CD4-positive, alpha-beta T cell treated with Interleukin-15 for 1 hour (primary cell): ENCODE measurements around the gene DDX50.
"Not testable (repeated sequence)": the region's sequence is repeated elsewhere in the genome, so short reads cannot be mapped to it uniquely, and the experiment has no call there.

ENCODE experiments used
- DNase-seq: peaks from one replicate; pipeline ENCODE4 v3.0.0-alpha.2; 2020

Gene DDX50

GRCh38 chr10:68924593-68924992 lies 23.5 kb downstream of the DDX50 start:
- no peak for DNase-seq

- no peak for DNase-seq
Measured at GRCh38 chr10:68925489-68925888, 24.4 kb downstream of the DDX50 start.

GRCh38 chr10:68929157-68929556 lies 28.0 kb downstream of the DDX50 start:
- not testable (repeated sequence) for DNase-seq

- not testable (repeated sequence) for DNase-seq
Measured at GRCh38 chr10:68929888-68930287, 28.8 kb downstream of the DDX50 start.

GRCh38 chr10:68932860-68933259 lies 31.7 kb downstream of the DDX50 start:
- not testable (repeated sequence) for DNase-seq

- DNase-seq, result no peak
Measured at GRCh38 chr10:68934994-68935393, 33.9 kb downstream of the DDX50 start.

- DNase-seq, result no peak
Measured at GRCh38 chr10:68938117-68938516, 37.0 kb downstream of the DDX50 start.

GRCh38 chr10:68938884-68939283 lies 37.8 kb downstream of the DDX50 start:
- no peak for DNase-seq

- DNase-seq, result not testable (repeated sequence)
Measured at GRCh38 chr10:68940917-68941316, 39.8 kb downstream of the DDX50 start.

GRCh38 chr10:68950598-68950997 lies 49.5 kb downstream of the DDX50 start:
- no peak for DNase-seq

- no peak for DNase-seq
Measured at GRCh38 chr10:68954904-68955303, 53.8 kb downstream of the DDX50 start.

GRCh38 chr10:68955355-68955831 lies 54.3 kb downstream of the DDX50 start:
- no peak for DNase-seq

GRCh38 chr10:68955832-68956532 lies 54.9 kb downstream of the DDX50 start, which contains the start of gene DDX21:
Gene DDX21, plus strand, starts transcription at chr10:68956170. Its CDS starts 56 bp downstream, at chr10:68956226.
- peak; percentile 90 for DNase-seq

GRCh38 chr10:68957284-68957615 lies 56.1 kb downstream of the DDX50 start:
- DNase-seq, result no peak

GRCh38 chr10:68957654-68958053 lies 56.5 kb downstream of the DDX50 start:
- DNase-seq, result no peak

GRCh38 chr10:68959695-68960527 lies 58.8 kb downstream of the DDX50 start:
- no peak for DNase-seq

GRCh38 chr10:68963151-68963550 lies 62.0 kb downstream of the DDX50 start:
- DNase-seq, result no peak

GRCh38 chr10:68973975-68974374 lies 72.9 kb downstream of the DDX50 start:
- no peak for DNase-seq

GRCh38 chr10:68975936-68976473 lies 74.9 kb downstream of the DDX50 start:
- DNase-seq, result not testable (repeated sequence)

- DNase-seq, result not testable (repeated sequence)
Measured at GRCh38 chr10:68979738-68980137, 78.6 kb downstream of the DDX50 start.

- DNase-seq, result no peak
Measured at GRCh38 chr10:68981074-68981473, 80.0 kb downstream of the DDX50 start.

GRCh38 chr10:68982389-68982788 lies 81.3 kb downstream of the DDX50 start:
- DNase-seq, result no peak

- DNase-seq, result no peak
Measured at GRCh38 chr10:68987611-68988010, 86.5 kb downstream of the DDX50 start.
